HTERT RPE-1 (cell line): Measurements from ENCODE around the gene ARHGAP15.

ENCODE experiments used
- in situ Hi-C: fragments of 300-500 bp; cut with MboI; formaldehyde crosslinking; loops from 4 replicates; pipeline ENCODE4 v1.14.3; 2020; ENCODE audit warnings: low sequenced_read_pairs

Gene ARHGAP15

GRCh38 chr2:143675021-143675420 lies 545.8 kb downstream of the ARHGAP15 start:
- in situ Hi-C loops: no loop called here

- in situ Hi-C loops: no loop called here
Measured at GRCh38 chr2:143679617-143680016, 550.4 kb downstream of the ARHGAP15 start.

- in situ Hi-C loops: no loop called here
Measured at GRCh38 chr2:143680885-143681405, 551.7 kb downstream of the ARHGAP15 start.

GRCh38 chr2:143682436-143683055 lies 553.3 kb downstream of the ARHGAP15 start:
- in situ Hi-C loops: no loop called here

GRCh38 chr2:143683977-143684376 lies 554.8 kb downstream of the ARHGAP15 start:
- in situ Hi-C loops: no loop called here

- in situ Hi-C loops: no loop called here
Measured at GRCh38 chr2:143684551-143685320, 555.5 kb downstream of the ARHGAP15 start.

- in situ Hi-C loops: no loop called here
Measured at GRCh38 chr2:143685421-143686078, 556.3 kb downstream of the ARHGAP15 start.

GRCh38 chr2:143686585-143687164 lies 557.5 kb downstream of the ARHGAP15 start:
- in situ Hi-C loops: no loop called here

- in situ Hi-C loops: no loop called here
Measured at GRCh38 chr2:143688248-143688647, 559.0 kb downstream of the ARHGAP15 start.

- in situ Hi-C loops: no loop called here
Measured at GRCh38 chr2:143688815-143689214, 559.6 kb downstream of the ARHGAP15 start.

GRCh38 chr2:143689541-143689940 lies 560.3 kb downstream of the ARHGAP15 start:
- in situ Hi-C loops: no loop called here

- in situ Hi-C loops: no loop called here
Measured at GRCh38 chr2:143690235-143690634, 561.0 kb downstream of the ARHGAP15 start.

- in situ Hi-C loops: no loop called here
Measured at GRCh38 chr2:143691121-143691520, 561.9 kb downstream of the ARHGAP15 start.

GRCh38 chr2:143692162-143692561 lies 562.9 kb downstream of the ARHGAP15 start:
- in situ Hi-C loops: no loop called here

GRCh38 chr2:143692967-143693366 lies 563.7 kb downstream of the ARHGAP15 start:
- in situ Hi-C loops: no loop called here

- in situ Hi-C loops: no loop called here
Measured at GRCh38 chr2:143694335-143694734, 565.1 kb downstream of the ARHGAP15 start.

- in situ Hi-C loops: no loop called here
Measured at GRCh38 chr2:143696651-143697050, 567.4 kb downstream of the ARHGAP15 start.

GRCh38 chr2:143697744-143698143 lies 568.5 kb downstream of the ARHGAP15 start:
- in situ Hi-C loops: no loop called here

GRCh38 chr2:143698352-143698751 lies 569.1 kb downstream of the ARHGAP15 start:
- in situ Hi-C loops: no loop called here

GRCh38 chr2:143698888-143699570 lies 569.8 kb downstream of the ARHGAP15 start:
- in situ Hi-C loops: no loop called here

GRCh38 chr2:143700865-143701264 lies 571.6 kb downstream of the ARHGAP15 start:
- in situ Hi-C loops: no loop called here
